ENCODE results near the gene FBRSL1. TPM values are rescaled to one million over a fixed set of nuclear protein-coding genes. Genes with fewer than 3 reads are reported as not detected.

Gene FBRSL1
- total RNA-seq, 1 experiment from 2014 or later: 45.3 TPM

- Histone ChIP-seq H4K20me1 (ENCODE audit: low read length) (peaks cover 23% of the 10 kb centered on the region), H3K4me1 (ENCODE audit: insufficient read depth, low read length) (0 out of 2 replicates have a peak, but pooled peaks cover 4% of the 10 kb centered on the region), H3K27ac (ENCODE audit: low read length) (peak overlapping the region; percentile 46), H3K9me2 (replicated peaks; ENCODE audit: low read length) (no peaks in the 10 kb centered on the region), H3K79me2 (ENCODE audit: low read length) (peaks cover 43% of the 10 kb centered on the region), H3K36me3 (ENCODE audit: low read depth, low read length) (no peaks in the 10 kb centered on the region; the same call in none of the 2 replicates), H3K9me3 (ENCODE audit: low read length) (no peaks in the 10 kb centered on the region), H3K4me3 (ENCODE audit: low read length) (peak overlapping the region; percentile 96), H2AFZ (ENCODE audit: low read length) (peak overlapping the region; percentile 42), H3K27me3 (ENCODE audit: low read length) (no peaks in the 10 kb centered on the region), H3F3A (ENCODE audit: low read length, unreplicated experiment) (no peaks in the 10 kb centered on the region), H3K4me2 (ENCODE audit: low read length) (peak overlapping the region; percentile 100), H3K9ac (ENCODE audit: low read length) (peak overlapping the region; percentile 94)
- ATAC-seq (peak; percentile 72), DNase-seq (peak; percentile 73)
- TF ChIP-seq EZH2 (IDR thresholded peaks at IDR 0.05; ENCODE audit: low read length, unreplicated experiment): no peak
- TF ChIP-seq EZH2phosphoT487 (IDR thresholded peaks at IDR 0.05; ENCODE audit: borderline replicate concordance, low read length): no peak
- TF ChIP-seq, protein P1, sequence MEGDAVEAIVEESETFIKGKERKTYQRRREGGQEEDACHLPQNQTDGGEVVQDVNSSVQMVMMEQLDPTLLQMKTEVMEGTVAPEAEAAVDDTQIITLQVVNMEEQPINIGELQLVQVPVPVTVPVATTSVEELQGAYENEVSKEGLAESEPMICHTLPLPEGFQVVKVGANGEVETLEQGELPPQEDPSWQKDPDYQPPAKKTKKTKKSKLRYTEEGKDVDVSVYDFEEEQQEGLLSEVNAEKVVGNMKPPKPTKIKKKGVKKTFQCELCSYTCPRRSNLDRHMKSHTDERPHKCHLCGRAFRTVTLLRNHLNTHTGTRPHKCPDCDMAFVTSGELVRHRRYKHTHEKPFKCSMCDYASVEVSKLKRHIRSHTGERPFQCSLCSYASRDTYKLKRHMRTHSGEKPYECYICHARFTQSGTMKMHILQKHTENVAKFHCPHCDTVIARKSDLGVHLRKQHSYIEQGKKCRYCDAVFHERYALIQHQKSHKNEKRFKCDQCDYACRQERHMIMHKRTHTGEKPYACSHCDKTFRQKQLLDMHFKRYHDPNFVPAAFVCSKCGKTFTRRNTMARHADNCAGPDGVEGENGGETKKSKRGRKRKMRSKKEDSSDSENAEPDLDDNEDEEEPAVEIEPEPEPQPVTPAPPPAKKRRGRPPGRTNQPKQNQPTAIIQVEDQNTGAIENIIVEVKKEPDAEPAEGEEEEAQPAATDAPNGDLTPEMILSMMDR (conservative IDR thresholded peaks at IDR 0.05; ENCODE audit: low read depth, low read length): no peak
- no TSS peak for BruUV-seq (replicated peaks)
- intact Hi-C loops (cut with micrococcal nuclease): loop anchor here (2.0 kb wide), 1 partner anchor 67 kb away; no protein-coding TSS in a partner anchor
- ChIA-PET CTCF (interaction anchor here (0.6 to 0.9 kb wide), 3 partner anchors 55 to 154 kb away, joined by 3 to 7 read pairs (median 5); no protein-coding TSS in a partner anchor), POLR2A (ENCODE audit: unreplicated experiment) (interaction anchor here (0.6 kb wide), 1 partner anchor 146 kb away, joined by 3 read pairs; no protein-coding TSS in a partner anchor)
Measured at GRCh38 chr12:132559652-132560363, 69.9 kb downstream of the FBRSL1 start.

GRCh38 chr12:132560364-132560613, 70.3 kb downstream of the FBRSL1 start:
- no TSS peak for BruUV-seq (replicated peaks)
- DNase-seq (peak; percentile 46), ATAC-seq (peak; percentile 59)
- intact Hi-C loops (cut with micrococcal nuclease): loop anchor here (2.0 kb wide), 1 partner anchor 67 kb away; no protein-coding TSS in a partner anchor
- Histone ChIP-seq H3K9ac (ENCODE audit: low read length) (peak overlapping the region; percentile 94), H3F3A (ENCODE audit: low read length, unreplicated experiment) (no peaks in the 10 kb centered on the region), H3K79me2 (ENCODE audit: low read length) (peaks cover 48% of the 10 kb centered on the region), H3K4me2 (ENCODE audit: low read length) (peak overlapping the region; percentile 100), H3K4me1 (ENCODE audit: insufficient read depth, low read length) (0 out of 2 replicates have a peak, but pooled peaks cover 4% of the 10 kb centered on the region), H3K36me3 (ENCODE audit: low read depth, low read length) (peaks cover 2% of the 10 kb centered on the region; the same call in 1 of the 2 replicates), H3K9me2 (replicated peaks; ENCODE audit: low read length) (no peaks in the 10 kb centered on the region), H4K20me1 (ENCODE audit: low read length) (peaks cover 26% of the 10 kb centered on the region), H3K9me3 (ENCODE audit: low read length) (no peaks in the 10 kb centered on the region), H2AFZ (ENCODE audit: low read length) (peak overlapping the region; percentile 42; the same call in 1 of the 2 replicates), H3K27me3 (ENCODE audit: low read length) (no peaks in the 10 kb centered on the region), H3K4me3 (ENCODE audit: low read length) (peak overlapping the region; percentile 96), H3K27ac (ENCODE audit: low read length) (peak overlapping the region; percentile 46)
- ChIA-PET CTCF (interaction anchor here (0.6 to 1.4 kb wide), 4 partner anchors 55 to 155 kb away, joined by 3 to 7 read pairs (median 4); no protein-coding TSS in a partner anchor), POLR2A (ENCODE audit: unreplicated experiment) (no interaction called here)
- no peak for TF ChIP-seq EZH2 (IDR thresholded peaks at IDR 0.05; ENCODE audit: low read length, unreplicated experiment)
- TF ChIP-seq EZH2phosphoT487 (IDR thresholded peaks at IDR 0.05; ENCODE audit: borderline replicate concordance, low read length): no peak
- TF ChIP-seq, protein P1 (conservative IDR thresholded peaks at IDR 0.05; ENCODE audit: low read depth, low read length): no peak

All from PC-3 (cell line).